H1 (cell line): ENCODE results near the gene RPL18. TPM values are rescaled to one million over a fixed set of nuclear protein-coding genes. Genes with fewer than 3 reads are reported as not detected.

ENCODE experiments used
- CTCF ChIA-PET: fragments of 300-600 bp; sonication (Branson Sonifier 250); formaldehyde crosslinking; loops from one replicate; lab custom pipeline; 2021; ENCODE audit not compliant: partially characterized antibody; lab: Charles Lee
- POLR2A ChIA-PET: fragments of 300-600 bp; sonication (Branson Sonifier 250); formaldehyde crosslinking; loops from one replicate; lab custom pipeline; 2021; ENCODE audit warnings: inconsistent platforms; ENCODE audit not compliant: partially characterized antibody; lab: Charles Lee
- DNase-seq, 2 experiments: peaks; one replicate each; pipeline versions ENCODE4 v3.0.0 to v3.0.0-alpha.2; 2010 to 2022; ENCODE audit warnings: low spot score in 2 of 2, low read depth in 1 of 2, mixed read lengths in 1 of 2
- FAIRE-seq: peaks from 2 replicates; lab custom pipeline; 2011; peaks lifted over from hg19 to GRCh38; lab: Jason Lieb, UNC
- H2AFZ ChIP-seq: 2 replicates; pipeline ENCODE4 v1.8.1; 2012; ENCODE audit warnings: low read length, inconsistent platforms
- H2AK5ac ChIP-seq: 2 replicates; pipeline ENCODE4 v1.6.1; 2013; ENCODE audit warnings: low read depth, low read length
- H2BK120ac ChIP-seq: replicated peaks from 2 replicates; pipeline ENCODE3; 2013; ENCODE audit warnings: low read depth, low read length, inconsistent platforms
- H2BK12ac ChIP-seq: 2 replicates; pipeline ENCODE4 v1.6.1; 2013; ENCODE audit warnings: low read depth, low read length
- H2BK15ac ChIP-seq: 2 replicates; pipeline ENCODE4 v1.6.1; 2013; ENCODE audit warnings: low read length
- H2BK20ac ChIP-seq: 2 replicates; pipeline ENCODE4 v1.6.1; 2013; ENCODE audit warnings: low read length
- H2BK5ac ChIP-seq: 2 replicates; pipeline ENCODE4 v1.6.1; 2013; ENCODE audit warnings: low read depth, low read length
- H3K14ac ChIP-seq: 2 replicates; pipeline ENCODE4 v1.6.1; 2013; ENCODE audit warnings: inconsistent platforms; ENCODE audit not compliant: insufficient read length
- H3K18ac ChIP-seq: 2 replicates; pipeline ENCODE4 v1.6.1; 2013; ENCODE audit warnings: low read length; ENCODE audit errors: extremely low read depth
- H3K23ac ChIP-seq: 2 replicates; pipeline ENCODE4 v1.6.1; 2013; ENCODE audit warnings: inconsistent platforms; ENCODE audit not compliant: insufficient read length
- H3K23me2 ChIP-seq: 2 replicates; pipeline ENCODE4 v1.6.1; 2013; ENCODE audit warnings: low read depth, low read length
- H3K27ac ChIP-seq: 2 replicates; pipeline ENCODE4 v1.6.1; 2011; ENCODE audit warnings: low read depth, low read length, inconsistent platforms
- H3K27me3 ChIP-seq, 4 experiments: replicated peaks in 1 of 4; 1 replicate in 1 of 4; 2 replicates in 3 of 4; pipeline versions ENCODE4 v1.6.1 to v1.8.1; 2011 to 2013; ENCODE audit warnings: low read length in 3 of 4, mild to moderate bottlenecking in 3 of 4, inconsistent platforms in 2 of 4, mixed read lengths in 2 of 4, moderate library complexity in 1 of 4; ENCODE audit not compliant: control insufficient read depth in 3 of 4, insufficient read depth in 3 of 4; ENCODE audit errors: extremely low read depth in 1 of 4
- H3K36me3 ChIP-seq, 4 experiments: 2 replicates each; pipeline versions ENCODE4 v1.6.1 to v1.8.1; 2011 to 2013; ENCODE audit warnings: mild to moderate bottlenecking in 4 of 4, low read length in 3 of 4, moderate library complexity in 2 of 4, control low read depth in 1 of 4, inconsistent platforms in 1 of 4; ENCODE audit not compliant: insufficient read depth in 4 of 4, control insufficient read depth in 2 of 4
- H3K4ac ChIP-seq: replicated peaks from 2 replicates; pipeline ENCODE3; 2013; ENCODE audit warnings: low read length, low read depth, mixed read lengths, inconsistent platforms; ENCODE audit not compliant: insufficient read length
- H3K4me1 ChIP-seq, 4 experiments: replicated peaks in 1 of 4; 1 replicate in 1 of 4; 2 replicates in 3 of 4; pipeline versions ENCODE4 v1.6.1 to v1.8.1; 2011 to 2013; ENCODE audit warnings: low read length in 3 of 4, inconsistent platforms in 2 of 4, mixed read lengths in 1 of 4; ENCODE audit not compliant: insufficient read depth in 4 of 4, control insufficient read depth in 3 of 4
- H3K4me2 ChIP-seq, 2 experiments: 2 replicates each; pipeline versions ENCODE4 v1.6.1 to v1.8.1; 2011 to 2013; ENCODE audit warnings: low read depth in 2 of 2, low read length in 2 of 2, control low read depth in 1 of 2, inconsistent platforms in 1 of 2, mild to moderate bottlenecking in 1 of 2; ENCODE audit not compliant: insufficient read depth in 1 of 2
- H3K4me3 ChIP-seq, 4 experiments: fragments of 200-600, 300-600 bp in 1 of 4; sonication (generic), shearing (Covaris generic), sonication (Bioruptor Twin) in 1 of 4; 2 replicates each; pipeline versions ENCODE4 v1.5.1 to v1.8.1; 2011 to 2016; ENCODE audit warnings: low read length in 4 of 4, low read depth in 3 of 4, control low read depth in 2 of 4, inconsistent platforms in 2 of 4, mild to moderate bottlenecking in 2 of 4, mixed read lengths in 1 of 4, moderate library complexity in 1 of 4; ENCODE audit not compliant: insufficient read depth in 2 of 4; ENCODE audit errors: extremely low read depth in 1 of 4
- H3K56ac ChIP-seq: replicated peaks from 2 replicates; pipeline ENCODE3; 2013; ENCODE audit warnings: low read depth, mild to moderate bottlenecking, mixed read lengths, low read length, inconsistent platforms; ENCODE audit not compliant: insufficient read length
- H3K79me1 ChIP-seq: 2 replicates; pipeline ENCODE4 v1.6.1; 2013; ENCODE audit warnings: low read depth, low read length, control low read depth
- H3K79me2 ChIP-seq, 2 experiments: 2 replicates each; pipeline versions ENCODE4 v1.6.1 to v1.8.1; 2012 to 2013; ENCODE audit warnings: low read length in 2 of 2, mild to moderate bottlenecking in 2 of 2, inconsistent platforms in 1 of 2; ENCODE audit not compliant: insufficient read depth in 2 of 2, control insufficient read depth in 1 of 2
- H3K9ac ChIP-seq, 4 experiments: replicated peaks in 1 of 4; 1 replicate in 1 of 4; 2 replicates in 3 of 4; pipeline versions ENCODE4 v1.6.1 to v1.8.1; 2011 to 2013; ENCODE audit warnings: low read depth in 3 of 4, low read length in 3 of 4, control low read depth in 2 of 4, mild to moderate bottlenecking in 2 of 4, moderate library complexity in 2 of 4, inconsistent platforms in 1 of 4; ENCODE audit errors: extremely low read depth in 1 of 4
- H3K9me3 ChIP-seq, 2 experiments: 2 replicates each; pipeline versions ENCODE4 v1.6.1 to v1.8.1; 2012 to 2013; ENCODE audit warnings: mild to moderate bottlenecking in 2 of 2, moderate library complexity in 2 of 2, control low read depth in 1 of 2, inconsistent platforms in 1 of 2, low read depth in 1 of 2, low read length in 1 of 2, mixed read lengths in 1 of 2; ENCODE audit not compliant: insufficient read depth in 2 of 2
- H4K20me1 ChIP-seq, 2 experiments: replicated peaks in 1 of 2; 2 replicates each; pipeline versions ENCODE3 to v1.8.1; 2011 to 2013; ENCODE audit warnings: inconsistent platforms in 2 of 2, low read length in 2 of 2, mild to moderate bottlenecking in 1 of 2; ENCODE audit not compliant: insufficient read depth in 2 of 2, control insufficient read depth in 1 of 2
- H4K5ac ChIP-seq: 2 replicates; pipeline ENCODE4 v1.6.1; 2013; ENCODE audit warnings: low read length, low read depth, mixed read lengths, inconsistent platforms; ENCODE audit not compliant: insufficient read length
- H4K8ac ChIP-seq: 2 replicates; pipeline ENCODE4 v1.8.0; 2013; ENCODE audit warnings: mild to moderate bottlenecking, moderate library complexity, low read length, inconsistent platforms; ENCODE audit not compliant: insufficient read depth; ENCODE audit errors: extremely low read depth
- H4K91ac ChIP-seq: replicated peaks from 2 replicates; pipeline ENCODE3; 2013; ENCODE audit warnings: low read length, mixed read lengths, inconsistent platforms; ENCODE audit not compliant: insufficient read length
- CREB1 ChIP-seq: IDR thresholded peaks from 2 replicates; pipeline ENCODE4 v1.6.1; 2012; ENCODE audit warnings: inconsistent platforms
- EP300 ChIP-seq, 2 experiments: IDR thresholded peaks; 1 replicate in 1 of 2; 2 replicates in 1 of 2; pipeline ENCODE4 v1.6.1; 2011 to 2012; ENCODE audit warnings: low read depth in 2 of 2, low read length in 2 of 2, mild to moderate bottlenecking in 2 of 2, borderline replicate concordance in 1 of 2, inconsistent platforms in 1 of 2, moderate library complexity in 1 of 2
- HDAC2 ChIP-seq, 2 experiments: fragments of 300-600 bp in 1 of 2; sonication (generic) in 1 of 2; IDR thresholded peaks; 2 replicates each; pipeline ENCODE4 v1.6.1; 2011 to 2012; ENCODE audit warnings: low read depth in 2 of 2, low read length in 2 of 2, mild to moderate bottlenecking in 2 of 2, moderate library complexity in 2 of 2, borderline replicate concordance in 1 of 2, inconsistent platforms in 1 of 2
- POLR2AphosphoS5 ChIP-seq: IDR thresholded peaks from 2 replicates; pipeline ENCODE4 v1.6.1; 2011; ENCODE audit warnings: low read depth, low read length
- SP1 ChIP-seq: IDR thresholded peaks from 2 replicates; pipeline ENCODE4 v1.6.1; 2011; ENCODE audit warnings: low read depth, low read length
- SP4 ChIP-seq: IDR thresholded peaks from 2 replicates; pipeline ENCODE4 v1.6.1; 2012; ENCODE audit warnings: low read length, inconsistent platforms
- TBP ChIP-seq: IDR thresholded peaks from 2 replicates; pipeline ENCODE4 v1.6.1; 2011; ENCODE audit warnings: low read depth, low read length, improper control_type of control experiment
- TCF12 ChIP-seq: IDR thresholded peaks from 2 replicates; pipeline ENCODE4 v1.6.1; 2011; ENCODE audit warnings: low read depth, mild to moderate bottlenecking, low read length
- WGBS, 2 experiments: shearing (Covaris generic) in 1 of 2; methylation state at CpG; one replicate each; pipeline versions ENCODE4 v1.1.6 to v1.1.7; 2013 to 2015; ENCODE audit warnings: low lambda C conversion rate in 2 of 2, mixed read lengths in 2 of 2, inconsistent platforms in 1 of 2, low coverage in 1 of 2, missing lambda C conversion rate in 1 of 2; ENCODE audit not compliant: insufficient replicate concordance in 2 of 2, insufficient coverage in 1 of 2, insufficient read length in 1 of 2; ENCODE audit errors: extremely low coverage in 1 of 2, missing lambda C conversion rate in 1 of 2; 5-methylcytosine and 5-hydroxymethylcytosine counted together
- polyA plus RNA-seq, 7 experiments: library from polyadenylated mRNA; depleted of rRNA in 3 of 7; stranded (reverse) in 5 of 7; unstranded in 2 of 7; fragments of >200 nt in 5 of 7; fragments of 200-250 nt in 2 of 7; gene quantifications; 1 replicate in 5 of 7; 2 replicates in 1 of 7; 4 replicates in 1 of 7; pipeline versions ENCODE4 v1.2.1 to v1.2.3, GENCODE V29; 2011 to 2013; ENCODE audit warnings: missing spikeins in 2 of 7, mixed read lengths in 2 of 7
- total RNA-seq: library from RNA; stranded (reverse); fragmentation: NEBNext Ultra II Directional; extraction: Animal tissue kit (Norgen Biotek cat#: 25700); gene quantifications from 2 replicates; pipeline ENCODE4 v1.2.1, GENCODE V29; 2021
- TF ChIP-seq, protein P1 (sequence below): IDR thresholded peaks from 2 replicates; pipeline ENCODE4 v1.6.1; 2011; ENCODE audit warnings: low read length, improper control_type of control experiment

The RPL18 gene
- total and polyA plus RNA-seq, 2 of the 8 experiments (the other 6 are each of a cell fraction or from before 2014, with no cell fraction given) = 1,669 to 2,789 TPM

DNA sequence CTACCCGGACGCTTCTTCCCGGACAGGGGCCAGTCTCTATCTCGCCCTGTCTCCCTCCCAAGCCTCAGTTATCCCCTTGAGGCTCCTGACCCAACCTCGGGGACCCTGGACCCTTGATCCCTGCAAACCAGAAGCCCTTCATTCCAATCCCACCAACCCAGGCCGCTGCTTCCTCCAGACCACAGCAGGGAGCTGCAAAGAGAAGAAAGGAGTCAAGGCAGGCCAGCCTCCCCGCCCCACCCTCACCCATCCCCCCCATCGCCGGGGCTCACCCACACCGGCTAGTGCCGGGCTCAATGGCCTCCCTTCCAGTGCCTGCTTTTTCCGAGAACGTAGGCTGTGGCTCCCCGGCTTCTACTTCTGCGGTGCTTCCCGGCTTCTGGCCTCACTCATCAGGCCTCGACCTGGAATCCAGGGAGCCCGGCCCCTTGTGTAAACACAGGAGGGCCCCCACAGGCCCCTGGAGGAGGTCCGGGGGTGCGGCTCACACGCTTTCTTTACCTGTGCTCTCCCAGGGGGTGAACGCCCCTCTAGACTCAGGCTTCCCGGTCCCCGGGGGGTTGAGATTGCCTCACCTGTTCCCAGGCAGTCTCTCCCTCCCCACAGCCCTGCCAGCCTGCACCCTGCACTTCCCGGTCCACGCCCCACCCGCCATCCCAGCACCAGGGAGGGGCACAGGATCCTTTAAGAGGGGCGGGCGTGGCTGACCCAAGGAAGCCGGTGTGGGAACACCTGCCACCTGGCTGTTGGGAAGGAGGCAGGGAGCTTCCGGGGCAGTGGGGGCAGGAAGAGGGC, 4.3 kb downstream of the RPL18 start, which contains the start of gene FAM83E:
Gene FAM83E (minus strand): TSS at position 641 of the 795 bp plus-strand sequence. CDS start 1,704 bp downstream, outside the sequence.
- Histone ChIP-seq H3K9ac (peak within 1 kb of the TSS in 3 of 4 experiments; percentile 26 to 50 (median 40); a peak in 6 of 7 replicates), H4K91ac (peak within 1 kb of the TSS; percentile 68), H3K4me3 (peak within 1 kb of the TSS; percentile 4 to 50 (median 21); a peak in 6 of 8 replicates), H3K4me1 (peaks cover 0 to 45% (median 35%) of the 10 kb centered on the region in 4 experiments; a peak in 6 of 7 replicates), H3K23ac (no peak within 1 kb of the TSS), H2AFZ (no peak within 1 kb of the TSS), H2BK20ac (no peak within 1 kb of the TSS), H2BK5ac (peak within 1 kb of the TSS; percentile 88), H3K79me2 (peaks cover 20 to 29% of the 10 kb centered on the region in 2 experiments), H4K20me1 (peaks cover 25 to 39% of the 10 kb centered on the region in 2 experiments), H4K8ac (peak within 1 kb of the TSS; percentile 86), H3K14ac (no peak within 1 kb of the TSS), H3K36me3 (peaks cover 17 to 32% (median 21%) of the 10 kb centered on the region in 4 experiments), H3K79me1 (peaks cover 4% of the 10 kb centered on the region; the same call in 1 of the 2 replicates), H3K9me3 (no peaks in the 10 kb centered on the region), H3K56ac (peak within 1 kb of the TSS; percentile 35), H2BK12ac (peak within 1 kb of the TSS; percentile 90; the same call in 1 of the 2 replicates), H2AK5ac (peak within 1 kb of the TSS; percentile 54; the same call in 1 of the 2 replicates), H3K4me2 (peak within 1 kb of the TSS; percentile 58 to 66), H3K18ac (peak within 1 kb of the TSS; percentile 90), H2BK15ac (no peak within 1 kb of the TSS), H3K23me2 (peaks cover 4% of the 10 kb centered on the region; the same call in 1 of the 2 replicates), H3K4ac (no peak within 1 kb of the TSS), H4K5ac (peak within 1 kb of the TSS; percentile 58), H3K27me3 (no peaks in the 10 kb centered on the region), H3K27ac (peak within 1 kb of the TSS; percentile 80), H2BK120ac (no peak within 1 kb of the TSS)
- POLR2A ChIA-PET = interaction anchor here (0.5 to 30.9 kb wide), 31 partner anchors 2 to 319 kb away, joined by 3 to 788 read pairs (median 4); partner anchors contain the start of genes CA11, DBP, DHDH and FAM83E
- FAIRE-seq = no peak
- CTCF ChIA-PET = interaction anchor here (0.6 to 7.2 kb wide), 4 partner anchors 8 to 232 kb away, joined by 3 to 37 read pairs (median 5); partner anchors contain the start of gene SPACA4
- peak in 1 of 2 experiments; percentile 86 for DNase-seq
- 22% methylated on average over 30 of the region's 31 CpGs; no CpG with 5 or more reads in 1 of the 2 experiments for WGBS, 2 experiments
- TF ChIP-seq EP300 (IDR thresholded peaks at IDR 0.05; ENCODE audit: borderline replicate concordance in 1 of 2, low read depth in 2 of 2, low read length in 2 of 2) (peak in 1 of 2 experiments; percentile 54; a peak in 1 of 3 replicates), POLR2AphosphoS5 (peak; percentile 88), TBP (peak; percentile 27; the same call in 1 of the 2 replicates), SP4 (peak; percentile 62; the same call in 1 of the 2 replicates), SP1 (peak; percentile 85), HDAC2 (IDR thresholded peaks at IDR 0.05; ENCODE audit: borderline replicate concordance in 1 of 2, low read depth in 2 of 2, low read length in 2 of 2) (0 out of 4 replicates have a peak, but pooled peaks of 1 of the 2 experiments have one; percentile 35), CREB1 (no peak), TCF12 (peak; percentile 65; the same call in 1 of the 2 replicates)
- TF ChIP-seq, protein P1, sequence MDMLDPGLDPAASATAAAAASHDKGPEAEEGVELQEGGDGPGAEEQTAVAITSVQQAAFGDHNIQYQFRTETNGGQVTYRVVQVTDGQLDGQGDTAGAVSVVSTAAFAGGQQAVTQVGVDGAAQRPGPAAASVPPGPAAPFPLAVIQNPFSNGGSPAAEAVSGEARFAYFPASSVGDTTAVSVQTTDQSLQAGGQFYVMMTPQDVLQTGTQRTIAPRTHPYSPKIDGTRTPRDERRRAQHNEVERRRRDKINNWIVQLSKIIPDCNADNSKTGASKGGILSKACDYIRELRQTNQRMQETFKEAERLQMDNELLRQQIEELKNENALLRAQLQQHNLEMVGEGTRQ = no peak
